PC-3 (cell line): Measurements from ENCODE around the gene RMI2.

Experiments used
- EZH2phosphoT487 ChIP-seq: fragments of 300-600 bp; sonication (generic); IDR thresholded peaks from 2 replicates; pipeline ENCODE4 v1.6.1; 2018; ENCODE audit warnings: mild to moderate bottlenecking, antibody characterized with exemption, low read length, borderline replicate concordance
- TF ChIP-seq, protein P1 (sequence below): fragments of 300-600 bp; sonication (generic); conservative IDR thresholded peaks from 2 replicates; pipeline ENCODE4 v1.5.1; 2017; ENCODE audit warnings: antibody characterized with exemption, low read depth, mild to moderate bottlenecking, low read length

DNA sequence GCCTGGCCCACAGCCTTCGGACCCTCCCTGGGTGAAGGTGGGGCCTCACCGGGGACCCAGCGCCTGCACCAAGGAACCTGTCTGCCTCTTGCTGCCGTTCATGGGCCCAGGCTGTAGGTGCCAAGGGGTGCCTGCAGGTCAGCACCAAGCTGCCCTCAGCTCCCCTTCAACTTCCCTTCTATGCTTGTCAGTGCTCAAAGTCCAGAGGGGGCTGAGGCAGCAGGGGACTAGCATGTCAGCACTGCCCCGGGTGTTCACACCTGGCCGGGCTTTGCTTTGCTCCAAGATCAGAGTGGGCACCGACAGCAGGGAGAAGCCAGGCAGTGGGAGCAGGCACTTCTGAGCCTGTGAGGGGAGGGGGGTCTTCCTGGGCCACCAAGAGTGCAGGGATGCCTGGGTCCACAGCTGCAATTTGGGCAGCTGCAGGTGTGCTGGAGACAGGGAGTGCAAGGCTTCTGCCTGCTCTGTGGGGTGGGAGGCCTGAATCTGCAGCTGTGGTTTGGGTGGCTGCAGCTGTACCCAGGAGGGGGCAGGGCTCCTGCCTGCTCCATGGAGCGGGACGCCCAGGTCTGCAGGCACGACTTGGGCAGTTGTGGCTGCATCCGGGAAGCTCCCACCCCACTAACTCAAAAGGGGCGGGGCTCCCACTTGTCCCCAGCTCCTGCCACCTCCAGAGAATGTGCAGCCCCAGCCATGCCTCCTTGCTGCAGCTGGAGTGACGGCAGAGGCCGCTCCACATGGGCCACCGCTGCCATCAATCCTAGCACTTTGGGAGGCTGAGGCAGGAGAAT, 36.6 kb upstream of the RMI2 start:
- TF ChIP-seq, protein P1, sequence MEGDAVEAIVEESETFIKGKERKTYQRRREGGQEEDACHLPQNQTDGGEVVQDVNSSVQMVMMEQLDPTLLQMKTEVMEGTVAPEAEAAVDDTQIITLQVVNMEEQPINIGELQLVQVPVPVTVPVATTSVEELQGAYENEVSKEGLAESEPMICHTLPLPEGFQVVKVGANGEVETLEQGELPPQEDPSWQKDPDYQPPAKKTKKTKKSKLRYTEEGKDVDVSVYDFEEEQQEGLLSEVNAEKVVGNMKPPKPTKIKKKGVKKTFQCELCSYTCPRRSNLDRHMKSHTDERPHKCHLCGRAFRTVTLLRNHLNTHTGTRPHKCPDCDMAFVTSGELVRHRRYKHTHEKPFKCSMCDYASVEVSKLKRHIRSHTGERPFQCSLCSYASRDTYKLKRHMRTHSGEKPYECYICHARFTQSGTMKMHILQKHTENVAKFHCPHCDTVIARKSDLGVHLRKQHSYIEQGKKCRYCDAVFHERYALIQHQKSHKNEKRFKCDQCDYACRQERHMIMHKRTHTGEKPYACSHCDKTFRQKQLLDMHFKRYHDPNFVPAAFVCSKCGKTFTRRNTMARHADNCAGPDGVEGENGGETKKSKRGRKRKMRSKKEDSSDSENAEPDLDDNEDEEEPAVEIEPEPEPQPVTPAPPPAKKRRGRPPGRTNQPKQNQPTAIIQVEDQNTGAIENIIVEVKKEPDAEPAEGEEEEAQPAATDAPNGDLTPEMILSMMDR = no peak
- no peak for TF ChIP-seq EZH2phosphoT487
